Calu3 (cell line): Measurements from ENCODE around the gene GAP43. TPM values are rescaled to one million over a fixed set of nuclear protein-coding genes. Genes with fewer than 3 reads are reported as not detected.

Experiments
- BruUV-seq: library from RNA; stranded (reverse); fragments of 400-500 nt; replicated peaks from 2 replicates; lab custom pipeline; 2021; lab: Mats Ljungman, UMichigan
- CTCF ChIA-PET: fragments of 300-600 bp; sonication (Branson Sonifier 250); formaldehyde crosslinking; loops from one replicate; lab custom pipeline; 2022; ENCODE audit warnings: antibody characterized with exemption; lab: Charles Lee
- DNase-seq: peaks from one replicate; pipeline ENCODE4 v3.0.0; 2022
- H3K27ac Mint-ChIP-seq: one replicate; pipeline ENCODE4 v1.8.0; 2022; ENCODE audit warnings: mixed read lengths; ENCODE audit not compliant: unreplicated experiment
- H3K27me3 Mint-ChIP-seq: one replicate; pipeline ENCODE4 v1.8.0; 2022; ENCODE audit warnings: mixed read lengths; ENCODE audit not compliant: unreplicated experiment
- H3K36me3 Mint-ChIP-seq: one replicate; pipeline ENCODE4 v1.8.0; 2022; ENCODE audit warnings: mild to moderate bottlenecking, moderate library complexity, mixed read lengths; ENCODE audit not compliant: insufficient read depth, unreplicated experiment
- H3K4me1 Mint-ChIP-seq: one replicate; pipeline ENCODE4 v1.8.0; 2022; ENCODE audit warnings: mild to moderate bottlenecking, low read depth, mixed read lengths; ENCODE audit not compliant: unreplicated experiment
- H3K4me3 Mint-ChIP-seq: one replicate; pipeline ENCODE4 v1.8.0; 2022; ENCODE audit warnings: mild to moderate bottlenecking, low read depth, moderate library complexity, mixed read lengths; ENCODE audit not compliant: unreplicated experiment
- H3K9me3 Mint-ChIP-seq: one replicate; pipeline ENCODE4 v1.8.0; 2022; ENCODE audit warnings: low read depth, mixed read lengths; ENCODE audit not compliant: unreplicated experiment
- intact Hi-C: fragments of 100-400 bp; cut with micrococcal nuclease; formaldehyde crosslinking; loops from one replicate; pipeline ENCODE4 v1.10.0; 2022; ENCODE audit not compliant: unreplicated experiment
- total RNA-seq: library from RNA; stranded (reverse); gene quantifications from 2 replicates; pipeline ENCODE4 v1.2.3, GENCODE V29; 2022
- TF ChIP-seq, protein P1 (sequence below): fragments of 200-600 bp; IDR thresholded peaks from one replicate; pipeline ENCODE4 v1.8.0; 2022; ENCODE audit warnings: antibody characterized with exemption; ENCODE audit not compliant: unreplicated experiment

GAP43 gene
- total RNA-seq, 1 experiment from 2014 or later, result not detected

DNA sequence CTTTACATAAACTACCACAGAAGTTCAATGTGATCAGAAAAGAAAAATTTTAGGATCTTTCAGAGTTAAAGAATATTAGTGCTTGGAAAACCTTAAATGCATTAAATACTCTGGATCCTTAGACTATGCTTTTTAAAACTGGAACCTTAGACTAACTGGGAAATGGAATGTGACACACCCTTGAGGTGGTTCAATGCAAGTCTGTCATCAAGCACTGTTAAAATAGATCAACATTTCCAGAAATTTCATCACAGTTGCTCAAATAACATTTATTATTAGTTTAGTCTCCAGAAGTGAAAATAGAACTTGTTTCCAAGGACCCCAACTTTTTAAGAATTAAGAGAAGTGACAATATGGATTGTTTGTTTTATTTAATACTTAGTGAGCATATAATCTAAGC is 71.8 kb downstream of the GAP43 start:
- CTCF ChIA-PET, result no interaction called here
- Mint-ChIP-seq H3K27ac (peak overlapping the region; percentile 63), H3K9me3 (no peaks in the 10 kb centered on the region), H3K36me3 (peaks cover 5% of the 10 kb centered on the region), H3K27me3 (no peaks in the 10 kb centered on the region), H3K4me3 (no peak overlapping the region), H3K4me1 (peaks cover 12% of the 10 kb centered on the region)
- BruUV-seq, result no TSS peak
- intact Hi-C loops, result loop anchor here (10.0 kb wide), 1 partner anchor 90 kb away; no protein-coding TSS in a partner anchor
- no peak for DNase-seq
- TF ChIP-seq, protein P1, sequence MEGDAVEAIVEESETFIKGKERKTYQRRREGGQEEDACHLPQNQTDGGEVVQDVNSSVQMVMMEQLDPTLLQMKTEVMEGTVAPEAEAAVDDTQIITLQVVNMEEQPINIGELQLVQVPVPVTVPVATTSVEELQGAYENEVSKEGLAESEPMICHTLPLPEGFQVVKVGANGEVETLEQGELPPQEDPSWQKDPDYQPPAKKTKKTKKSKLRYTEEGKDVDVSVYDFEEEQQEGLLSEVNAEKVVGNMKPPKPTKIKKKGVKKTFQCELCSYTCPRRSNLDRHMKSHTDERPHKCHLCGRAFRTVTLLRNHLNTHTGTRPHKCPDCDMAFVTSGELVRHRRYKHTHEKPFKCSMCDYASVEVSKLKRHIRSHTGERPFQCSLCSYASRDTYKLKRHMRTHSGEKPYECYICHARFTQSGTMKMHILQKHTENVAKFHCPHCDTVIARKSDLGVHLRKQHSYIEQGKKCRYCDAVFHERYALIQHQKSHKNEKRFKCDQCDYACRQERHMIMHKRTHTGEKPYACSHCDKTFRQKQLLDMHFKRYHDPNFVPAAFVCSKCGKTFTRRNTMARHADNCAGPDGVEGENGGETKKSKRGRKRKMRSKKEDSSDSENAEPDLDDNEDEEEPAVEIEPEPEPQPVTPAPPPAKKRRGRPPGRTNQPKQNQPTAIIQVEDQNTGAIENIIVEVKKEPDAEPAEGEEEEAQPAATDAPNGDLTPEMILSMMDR, result no peak

DNA sequence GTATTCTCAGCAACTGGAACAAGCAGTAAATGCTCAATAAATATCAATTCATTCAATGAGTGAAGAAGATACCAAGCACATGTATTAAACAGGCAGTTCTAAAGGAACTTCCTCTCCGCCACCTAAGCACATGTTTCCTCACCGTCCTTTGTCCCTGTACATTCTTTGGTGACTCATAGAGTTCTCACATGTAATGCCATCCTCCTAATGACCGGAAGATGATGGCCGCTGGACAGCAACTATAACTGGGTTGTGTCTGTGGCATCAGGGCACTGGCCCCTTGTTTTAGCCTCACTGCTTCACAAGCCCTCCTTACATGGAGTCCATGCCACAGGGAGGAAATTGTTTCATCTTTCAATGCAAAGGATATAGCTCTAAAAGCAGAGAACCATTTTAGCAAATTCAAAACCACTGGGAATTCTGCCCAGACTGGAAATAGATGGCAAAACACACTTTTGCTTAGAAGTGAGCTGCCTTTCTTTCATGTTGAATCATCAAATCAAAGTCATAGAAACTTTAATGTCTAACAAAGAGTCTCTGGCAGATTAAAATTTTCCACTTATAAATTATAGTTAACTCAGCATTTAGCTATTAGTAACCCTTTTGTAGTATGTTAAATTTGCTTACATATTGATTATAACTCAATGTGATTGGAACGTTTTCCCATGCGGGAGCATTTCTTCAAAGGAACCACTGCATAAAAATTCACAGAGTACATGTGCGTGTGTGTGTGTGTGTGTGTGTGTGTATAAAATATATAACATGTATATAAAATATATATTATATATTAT is 74.1 kb downstream of the GAP43 start:
- peaks cover 5% of the 10 kb centered on the region for H3K36me3 Mint-ChIP-seq
- intact Hi-C loops, result loop anchor here (10.0 kb wide), 1 partner anchor 87 kb away; no protein-coding TSS in a partner anchor
- H3K27me3 Mint-ChIP-seq, result no peaks in the 10 kb centered on the region
- no peaks in the 10 kb centered on the region for H3K9me3 Mint-ChIP-seq
- CTCF ChIA-PET, result no interaction called here
- no peak overlapping the region for H3K4me3 Mint-ChIP-seq
- no peak overlapping the region for H3K27ac Mint-ChIP-seq
- no peak for DNase-seq
- TF ChIP-seq, protein P1, result no peak
- H3K4me1 Mint-ChIP-seq, result peaks cover 12% of the 10 kb centered on the region
- BruUV-seq, result no TSS peak

DNA sequence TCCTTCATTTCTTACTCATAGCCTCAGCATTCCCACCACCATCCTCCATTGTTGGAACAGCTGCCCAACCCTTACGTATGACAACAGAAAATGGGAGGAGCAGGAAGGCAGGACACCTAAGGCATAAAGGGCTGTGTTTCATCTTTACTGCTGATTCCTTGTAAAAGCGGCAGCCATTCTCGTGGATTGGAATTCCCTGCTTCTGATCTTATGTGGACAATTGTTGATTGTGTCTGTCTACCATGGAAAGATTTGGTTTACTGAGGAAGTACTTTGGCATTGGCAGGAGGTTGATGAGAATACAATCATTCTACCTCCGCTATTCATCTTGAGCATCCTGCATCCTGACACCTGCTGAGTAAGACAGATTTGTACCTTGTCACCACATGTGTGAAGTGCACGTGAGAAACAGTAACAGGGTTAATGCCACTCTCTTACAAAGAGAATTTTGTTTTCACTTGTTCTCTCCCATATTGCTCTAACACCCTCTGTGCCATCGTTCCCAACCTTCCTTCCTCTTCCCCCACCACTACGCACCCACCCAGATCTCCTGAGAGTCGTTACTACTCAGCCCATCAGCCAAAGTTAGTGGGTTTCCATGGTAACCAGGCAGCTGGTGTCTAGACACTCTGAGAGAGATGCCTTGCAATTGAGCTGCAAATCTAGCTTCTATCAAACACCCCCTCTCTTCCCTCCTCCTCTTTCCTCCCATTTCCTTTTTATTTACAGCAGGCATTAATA is 75.7 kb downstream of the GAP43 start:
- Mint-ChIP-seq H3K27me3 (no peaks in the 10 kb centered on the region), H3K4me1 (peaks cover 12% of the 10 kb centered on the region), H3K36me3 (peaks cover 5% of the 10 kb centered on the region), H3K27ac (no peak overlapping the region), H3K9me3 (no peaks in the 10 kb centered on the region), H3K4me3 (no peak overlapping the region)
- TF ChIP-seq, protein P1, result no peak
- BruUV-seq, result no TSS peak
- intact Hi-C loops, result loop anchor here (10.0 kb wide), 1 partner anchor 86 kb away; no protein-coding TSS in a partner anchor
- no peak for DNase-seq
- CTCF ChIA-PET, result no interaction called here

DNA sequence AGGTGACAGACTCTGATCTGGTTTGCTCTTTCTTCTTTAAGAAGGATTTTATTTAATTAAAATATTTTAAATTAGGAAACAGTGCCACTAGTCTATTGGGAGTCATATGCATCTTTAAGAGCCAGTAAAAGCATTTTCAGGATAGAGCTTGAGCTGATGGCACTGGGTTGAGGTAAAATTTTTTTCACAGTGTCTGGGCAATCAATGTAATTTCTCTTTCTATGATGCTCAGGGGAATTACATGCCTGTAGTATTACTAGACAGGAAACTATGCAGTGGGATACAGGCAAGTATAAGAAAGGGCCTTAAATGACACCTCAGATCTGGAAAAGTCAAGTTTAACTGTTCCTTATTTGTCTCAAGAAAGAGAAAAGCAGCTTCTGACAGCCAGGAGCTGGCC is 76.4 kb downstream of the GAP43 start:
- Mint-ChIP-seq H3K9me3 (no peaks in the 10 kb centered on the region), H3K36me3 (peaks cover 5% of the 10 kb centered on the region), H3K4me3 (no peak overlapping the region), H3K27me3 (no peaks in the 10 kb centered on the region), H3K27ac (no peak overlapping the region), H3K4me1 (peaks cover 12% of the 10 kb centered on the region)
- CTCF ChIA-PET, result no interaction called here
- no TSS peak for BruUV-seq
- no peak for DNase-seq
- TF ChIP-seq, protein P1, result no peak
- intact Hi-C loops, result loop anchor here (10.0 kb wide), 1 partner anchor 85 kb away; no protein-coding TSS in a partner anchor
